ENCODE data around the gene OSBPL5.

Gene OSBPL5

GRCh38 chr11:3085052-3085451, 80.1 kb downstream of the OSBPL5 start:
- H3K23ac ChIP-seq (ENCODE audit: low read length): no peak overlapping the region
- WGBS (ENCODE audit: extremely low coverage, insufficient coverage, insufficient read length): no CpG with 5 or more reads among the region's 5 CpGs
- no peak overlapping the region for H2BK12ac ChIP-seq (ENCODE audit: low read length)
- H3K14ac ChIP-seq (ENCODE audit: low read length): no peak overlapping the region
- no peaks in the 10 kb centered on the region for H3K79me1 ChIP-seq (ENCODE audit: low read length)
- peaks cover 3 to 4% of the 10 kb centered on the region in 2 experiments for H3K4me1 ChIP-seq (ENCODE audit: control insufficient read depth in 1 of 2, insufficient read depth in 2 of 2, low read length in 2 of 2)
- H3K4me2 ChIP-seq (ENCODE audit: low read length): no peak overlapping the region
- no peak overlapping the region for H3K27ac ChIP-seq (ENCODE audit: low read depth, low read length)
- peaks cover 10 to 20% of the 10 kb centered on the region in 2 experiments for H3K36me3 ChIP-seq (ENCODE audit: control insufficient read depth in 1 of 2, insufficient read depth in 2 of 2, low read length in 2 of 2)
- H3K18ac ChIP-seq (ENCODE audit: low read length): no peak overlapping the region
- H2AFZ ChIP-seq (ENCODE audit: insufficient read depth, low read length, poor library complexity): no peak overlapping the region
- no peaks in the 10 kb centered on the region for H3K79me2 ChIP-seq (ENCODE audit: control insufficient read depth, insufficient read depth, low read length, poor library complexity)
- H4K8ac ChIP-seq (ENCODE audit: low read depth, low read length): no peak overlapping the region
- H4K12ac ChIP-seq (ENCODE audit: low read depth, low read length): no peak overlapping the region
- no peaks in the 10 kb centered on the region for H3K27me3 ChIP-seq (ENCODE audit: insufficient read depth, low read length)
- no peak overlapping the region for H3K4me3 ChIP-seq (ENCODE audit: low read depth, low read length)
- no peak overlapping the region for H3K4ac ChIP-seq (ENCODE audit: low read depth, low read length)
- no peak overlapping the region for H4K91ac ChIP-seq (ENCODE audit: low read depth, low read length)
- H3K9me3 ChIP-seq (ENCODE audit: insufficient read depth, low read depth, low read length): peaks cover 3% of the 10 kb centered on the region
- H2BK120ac ChIP-seq (ENCODE audit: insufficient read depth, low read length, poor library complexity): no peak overlapping the region
- no peak overlapping the region for H2AK5ac ChIP-seq (ENCODE audit: low read length)
- H3K9ac ChIP-seq (ENCODE audit: low read length): no peak overlapping the region
- no peak for DNase-seq
- no peak overlapping the region for H2BK5ac ChIP-seq (ENCODE audit: low read depth, low read length, poor library complexity)

GRCh38 chr11:3083321-3083720, 81.8 kb downstream of the OSBPL5 start:
- Histone ChIP-seq H3K18ac (ENCODE audit: low read length) (no peak overlapping the region), H2BK120ac (ENCODE audit: insufficient read depth, low read length, poor library complexity) (no peak overlapping the region), H3K4me2 (ENCODE audit: low read length) (no peak overlapping the region), H4K91ac (ENCODE audit: low read depth, low read length) (no peak overlapping the region), H3K9ac (ENCODE audit: low read length) (peak overlapping the region; percentile 28), H2AFZ (ENCODE audit: insufficient read depth, low read length, poor library complexity) (no peak overlapping the region), H3K9me3 (ENCODE audit: insufficient read depth, low read depth, low read length) (peaks cover 3% of the 10 kb centered on the region), H3K27ac (ENCODE audit: low read depth, low read length) (no peak overlapping the region), H3K79me1 (ENCODE audit: low read length) (no peaks in the 10 kb centered on the region), H3K36me3 (ENCODE audit: control insufficient read depth in 1 of 2, insufficient read depth in 2 of 2, low read length in 2 of 2) (peaks cover 2 to 9% of the 10 kb centered on the region in 2 experiments), H4K12ac (ENCODE audit: low read depth, low read length) (no peak overlapping the region), H2BK12ac (ENCODE audit: low read length) (no peak overlapping the region), H3K27me3 (ENCODE audit: insufficient read depth, low read length) (no peaks in the 10 kb centered on the region), H3K4me1 (ENCODE audit: control insufficient read depth in 1 of 2, insufficient read depth in 2 of 2, low read length in 2 of 2) (peaks cover 3% of the 10 kb centered on the region in 2 experiments), H3K23ac (ENCODE audit: low read length) (no peak overlapping the region), H3K4me3 (ENCODE audit: low read depth, low read length) (no peak overlapping the region), H2AK5ac (ENCODE audit: low read length) (no peak overlapping the region), H3K4ac (ENCODE audit: low read depth, low read length) (no peak overlapping the region), H2BK5ac (ENCODE audit: low read depth, low read length, poor library complexity) (no peak overlapping the region), H4K8ac (ENCODE audit: low read depth, low read length) (no peak overlapping the region), H3K14ac (ENCODE audit: low read length) (no peak overlapping the region), H3K79me2 (ENCODE audit: control insufficient read depth, insufficient read depth, low read length, poor library complexity) (no peaks in the 10 kb centered on the region)
- no CpG with 5 or more reads among the region's 8 CpGs for WGBS (ENCODE audit: extremely low coverage, insufficient coverage, insufficient read length)
- no peak for DNase-seq

- peaks cover 5% of the 10 kb centered on the region for H3K9me3 ChIP-seq (ENCODE audit: insufficient read depth, low read depth, low read length)
- no peak overlapping the region for H3K9ac ChIP-seq (ENCODE audit: low read length)
- H2AFZ ChIP-seq (ENCODE audit: insufficient read depth, low read length, poor library complexity): no peak overlapping the region
- H3K4me2 ChIP-seq (ENCODE audit: low read length): no peak overlapping the region
- H3K36me3 ChIP-seq (ENCODE audit: control insufficient read depth in 1 of 2, insufficient read depth in 2 of 2, low read length in 2 of 2): no peaks in the 10 kb centered on the region
- no peak overlapping the region for H3K14ac ChIP-seq (ENCODE audit: low read length)
- no peak overlapping the region for H2BK120ac ChIP-seq (ENCODE audit: insufficient read depth, low read length, poor library complexity)
- no peak overlapping the region for H3K27ac ChIP-seq (ENCODE audit: low read depth, low read length)
- H2BK5ac ChIP-seq (ENCODE audit: low read depth, low read length, poor library complexity): no peak overlapping the region
- H2AK5ac ChIP-seq (ENCODE audit: low read length): no peak overlapping the region
- H4K8ac ChIP-seq (ENCODE audit: low read depth, low read length): no peak overlapping the region
- H4K91ac ChIP-seq (ENCODE audit: low read depth, low read length): no peak overlapping the region
- H3K79me2 ChIP-seq (ENCODE audit: control insufficient read depth, insufficient read depth, low read length, poor library complexity): no peaks in the 10 kb centered on the region
- no peak overlapping the region for H4K12ac ChIP-seq (ENCODE audit: low read depth, low read length)
- H3K27me3 ChIP-seq (ENCODE audit: insufficient read depth, low read length): no peaks in the 10 kb centered on the region
- DNase-seq: no peak
- H2BK12ac ChIP-seq (ENCODE audit: low read length): no peak overlapping the region
- no peak overlapping the region for H3K23ac ChIP-seq (ENCODE audit: low read length)
- H3K4me3 ChIP-seq (ENCODE audit: low read depth, low read length): no peak overlapping the region
- no peaks in the 10 kb centered on the region for H3K79me1 ChIP-seq (ENCODE audit: low read length)
- H3K4ac ChIP-seq (ENCODE audit: low read depth, low read length): no peak overlapping the region
- no peaks in the 10 kb centered on the region for H3K4me1 ChIP-seq (ENCODE audit: control insufficient read depth in 1 of 2, insufficient read depth in 2 of 2, low read length in 2 of 2)
- no peak overlapping the region for H3K18ac ChIP-seq (ENCODE audit: low read length)
- WGBS (ENCODE audit: extremely low coverage, insufficient coverage, insufficient read length): no CpG with 5 or more reads among the region's 6 CpGs
Measured at GRCh38 chr11:3081386-3081751, 83.7 kb downstream of the OSBPL5 start.

GRCh38 chr11:3080733-3081385, 84.3 kb downstream of the OSBPL5 start:
- no peak overlapping the region for H3K4me3 ChIP-seq (ENCODE audit: low read depth, low read length)
- H3K79me1 ChIP-seq (ENCODE audit: low read length): no peaks in the 10 kb centered on the region
- no CpG with 5 or more reads among the region's 13 CpGs for WGBS (ENCODE audit: extremely low coverage, insufficient coverage, insufficient read length)
- no peak overlapping the region for H4K91ac ChIP-seq (ENCODE audit: low read depth, low read length)
- no peak overlapping the region for H3K9ac ChIP-seq (ENCODE audit: low read length)
- no peak overlapping the region for H3K27ac ChIP-seq (ENCODE audit: low read depth, low read length)
- no peaks in the 10 kb centered on the region for H3K36me3 ChIP-seq (ENCODE audit: control insufficient read depth in 1 of 2, insufficient read depth in 2 of 2, low read length in 2 of 2)
- no peak overlapping the region for H2AK5ac ChIP-seq (ENCODE audit: low read length)
- H3K4ac ChIP-seq (ENCODE audit: low read depth, low read length): no peak overlapping the region
- H3K9me3 ChIP-seq (ENCODE audit: insufficient read depth, low read depth, low read length): peaks cover 5% of the 10 kb centered on the region
- H3K4me2 ChIP-seq (ENCODE audit: low read length): no peak overlapping the region
- no peaks in the 10 kb centered on the region for H3K4me1 ChIP-seq (ENCODE audit: control insufficient read depth in 1 of 2, insufficient read depth in 2 of 2, low read length in 2 of 2)
- DNase-seq: peak; percentile 52 to 71
- H3K27me3 ChIP-seq (ENCODE audit: insufficient read depth, low read length): no peaks in the 10 kb centered on the region
- no peak overlapping the region for H2AFZ ChIP-seq (ENCODE audit: insufficient read depth, low read length, poor library complexity)
- H3K23ac ChIP-seq (ENCODE audit: low read length): no peak overlapping the region
- H3K18ac ChIP-seq (ENCODE audit: low read length): no peak overlapping the region
- H2BK12ac ChIP-seq (ENCODE audit: low read length): no peak overlapping the region
- no peak overlapping the region for H4K12ac ChIP-seq (ENCODE audit: low read depth, low read length)
- no peaks in the 10 kb centered on the region for H3K79me2 ChIP-seq (ENCODE audit: control insufficient read depth, insufficient read depth, low read length, poor library complexity)
- H4K8ac ChIP-seq (ENCODE audit: low read depth, low read length): no peak overlapping the region
- no peak overlapping the region for H3K14ac ChIP-seq (ENCODE audit: low read length)
- H2BK5ac ChIP-seq (ENCODE audit: low read depth, low read length, poor library complexity): no peak overlapping the region
- no peak overlapping the region for H2BK120ac ChIP-seq (ENCODE audit: insufficient read depth, low read length, poor library complexity)
